Keratinocyte (primary cell): ENCODE results near the gene ZNF275.

Experiments
- CTCF ChIP-seq, 3 experiments: IDR thresholded peaks in 1 of 3; conservative IDR thresholded peaks in 1 of 3; optimal IDR thresholded peaks in 1 of 3; 2 replicates in 2 of 3; 3 replicates in 1 of 3; pipeline versions ENCODE3 to v1.5.1; 2011; ENCODE audit warnings: low read length in 3 of 3, mild to moderate bottlenecking in 3 of 3, moderate library complexity in 2 of 3, control low read depth in 1 of 3, inconsistent platforms in 1 of 3; ENCODE audit not compliant: insufficient read depth in 2 of 3; ENCODE audit errors: extremely low read depth in 1 of 3
- EZH2 ChIP-seq: IDR thresholded peaks from one replicate; pipeline ENCODE4 v1.6.1; 2012; ENCODE audit warnings: inconsistent platforms, mild to moderate bottlenecking, low read length, moderate library complexity

DNA sequence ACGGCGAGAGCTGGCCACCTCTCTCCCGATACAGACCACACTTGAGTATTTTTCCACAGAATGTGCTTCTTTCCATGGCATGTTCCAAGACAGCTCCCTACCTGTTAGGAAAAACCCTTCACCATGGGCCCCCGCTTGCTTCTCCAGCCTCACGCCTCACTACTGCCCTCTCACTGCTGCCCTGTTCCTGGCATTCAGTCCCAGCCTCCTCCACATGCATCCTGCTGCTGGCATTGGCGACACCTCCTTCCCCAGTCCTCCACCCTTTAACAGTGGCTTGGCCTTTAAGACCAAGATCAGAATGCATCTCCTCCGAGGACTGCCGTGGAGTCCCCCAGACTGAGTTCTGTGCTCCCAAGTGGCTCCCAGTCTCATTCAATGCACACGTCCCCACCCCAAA is 23.1 kb upstream of the ZNF275 start:
- TF ChIP-seq CTCF (optimal IDR thresholded peaks at IDR 0.05 in 1 of 3, IDR thresholded peaks at IDR 0.05 in 1 of 3, conservative IDR thresholded peaks at IDR 0.05 in 1 of 3; ENCODE audit: extremely low read depth in 1 of 3, insufficient read depth in 2 of 3, low read length in 3 of 3) (no peak), EZH2 (no peak)
